ENCODE measurements around the gene SCAF11. TPM values are rescaled to one million over a fixed set of nuclear protein-coding genes. Genes with fewer than 3 reads are reported as not detected.

The SCAF11 gene
- total and polyA plus RNA-seq, 9 donors, result 30.8 to 149 (median 94.1) TPM

GRCh38 chr12:45915405-45915804 lies 75.0 kb downstream of the SCAF11 start:
- TF ChIP-seq POLR2A (IDR thresholded peaks at IDR 0.05) (no peak), EP300 (IDR thresholded peaks at IDR 0.05) (no peak), CTCF (IDR thresholded peaks at IDR 0.05) (no peak)
- Histone ChIP-seq H3K27ac (no peak overlapping the region), H3K9me3 (no peaks in the 10 kb centered on the region), H3K27me3 (no peaks in the 10 kb centered on the region), H3K36me3 (no peaks in the 10 kb centered on the region), H3K4me1 (ENCODE audit: insufficient read depth) (peaks cover 5% of the 10 kb centered on the region), H3K4me3 (no peak overlapping the region)
- WGBS, 3 donors, result 80 to 88% (median 84%) methylated on average over 2 of the region's 2 CpGs
- intact Hi-C loops (cut with DNase I), result no loop called here
- no peak for DNase-seq

GRCh38 chr12:45914090-45914489 lies 76.3 kb downstream of the SCAF11 start:
- no peaks in the 10 kb centered on the region for H3K9me3 ChIP-seq
- H3K27me3 ChIP-seq, result no peaks in the 10 kb centered on the region
- H3K4me1 ChIP-seq (ENCODE audit: insufficient read depth), result peaks cover 5% of the 10 kb centered on the region
- H3K36me3 ChIP-seq, result no peaks in the 10 kb centered on the region
- TF ChIP-seq POLR2A (IDR thresholded peaks at IDR 0.05) (no peak), CTCF (IDR thresholded peaks at IDR 0.05) (no peak), EP300 (IDR thresholded peaks at IDR 0.05) (no peak)
- 48 to 71% (median 68%) methylated on average over 1 of the region's 1 CpG for WGBS, 3 donors
- no peak overlapping the region for H3K27ac ChIP-seq
- DNase-seq, result no peak
- intact Hi-C loops (cut with DNase I), result no loop called here
- H3K4me3 ChIP-seq, result no peak overlapping the region

GRCh38 chr12:45913631-45914030 lies 76.7 kb downstream of the SCAF11 start:
- no peak overlapping the region for H3K4me3 ChIP-seq
- H3K4me1 ChIP-seq (ENCODE audit: insufficient read depth), result peaks cover 5% of the 10 kb centered on the region
- no peaks in the 10 kb centered on the region for H3K27me3 ChIP-seq
- no peaks in the 10 kb centered on the region for H3K36me3 ChIP-seq
- intact Hi-C loops (cut with DNase I), result no loop called here
- H3K27ac ChIP-seq, result no peak overlapping the region
- TF ChIP-seq CTCF (IDR thresholded peaks at IDR 0.05), result no peak
- no peak for DNase-seq
- WGBS, 3 donors, result 4 to 18% (median 10%) methylated on average over 2 of the region's 2 CpGs
- H3K9me3 ChIP-seq, result no peaks in the 10 kb centered on the region

GRCh38 chr12:45912774-45913173 lies 77.6 kb downstream of the SCAF11 start:
- intact Hi-C loops (cut with DNase I), result no loop called here
- 21 to 35% (median 25%) methylated on average over 3 of the region's 3 CpGs for WGBS, 3 donors
- TF ChIP-seq POLR2A (IDR thresholded peaks at IDR 0.05) (no peak), EP300 (IDR thresholded peaks at IDR 0.05) (no peak), CTCF (IDR thresholded peaks at IDR 0.05) (no peak)
- Histone ChIP-seq H3K4me3 (no peak overlapping the region), H3K4me1 (ENCODE audit: insufficient read depth) (peaks cover 5% of the 10 kb centered on the region), H3K9me3 (no peaks in the 10 kb centered on the region), H3K27me3 (no peaks in the 10 kb centered on the region), H3K27ac (no peak overlapping the region), H3K36me3 (no peaks in the 10 kb centered on the region)
- no peak for DNase-seq
